ENCODE results near the gene SYT7.

The SYT7 gene

DNA sequence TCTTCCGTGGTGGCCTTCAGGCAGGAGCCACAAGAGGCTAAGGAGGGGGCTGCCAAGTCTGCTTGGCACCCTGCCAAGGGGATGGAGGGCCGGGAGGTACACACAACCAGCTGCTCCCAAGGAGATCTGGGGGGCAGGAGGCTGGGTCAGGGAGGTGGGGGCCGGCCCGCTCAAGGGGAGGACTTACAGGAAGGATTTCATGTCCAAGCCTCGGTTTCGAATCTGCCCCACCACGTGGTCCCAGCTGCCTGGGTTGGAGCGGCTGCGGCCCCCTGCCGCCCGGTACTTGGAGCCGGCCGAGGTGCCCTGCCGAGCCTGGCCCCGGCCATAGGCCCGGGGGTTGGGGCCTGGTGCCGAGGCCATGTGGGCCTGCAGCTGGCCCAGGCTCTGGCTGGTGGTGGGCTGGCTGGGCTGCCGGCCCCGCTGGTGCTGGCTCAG lies 38.8 kb downstream of the SYT7 start:
- no peak for DNase-seq (ENCODE audit: low read depth)

GRCh38 chr11:61541598-61541997 lies 39.3 kb downstream of the SYT7 start:
- H3K4me3 ChIP-seq (ENCODE audit: low read depth, low read length): no peak overlapping the region
- DNase-seq (ENCODE audit: low read depth): peak; percentile 15

More for the DNA sequence above, 38.8 kb downstream of the SYT7 start:
- H3K4me3 ChIP-seq (ENCODE audit: low read depth, low read length): no peak overlapping the region

DNA sequence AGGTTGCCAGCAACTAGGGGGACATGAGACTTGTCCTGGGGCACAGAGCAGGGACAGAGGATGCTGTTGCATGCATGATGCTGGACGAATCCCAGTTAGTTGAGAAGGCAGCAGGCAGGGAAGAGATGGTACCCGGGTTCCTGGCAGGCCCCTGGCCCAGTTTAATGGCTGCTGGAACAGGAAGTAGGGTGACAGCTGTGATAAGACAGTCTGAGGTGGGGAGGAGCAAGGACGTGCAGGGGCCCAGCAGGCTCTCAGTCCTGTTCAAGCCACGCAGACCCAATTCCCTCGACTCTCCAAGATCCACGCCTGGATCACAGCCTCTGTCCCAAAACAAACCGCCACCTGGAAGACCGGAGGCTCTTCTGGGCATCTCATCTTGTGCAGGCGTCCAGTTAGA lies 40.3 kb downstream of the SYT7 start:
- DNase-seq (ENCODE audit: low read depth): no peak
- no peak overlapping the region for H3K4me3 ChIP-seq (ENCODE audit: low read depth, low read length)

- no peak for DNase-seq (ENCODE audit: low read depth)
Observed at GRCh38 chr11:61539831-61540357, 41.0 kb downstream of the SYT7 start.

GRCh38 chr11:61539006-61539405 lies 41.9 kb downstream of the SYT7 start:
- H3K4me3 ChIP-seq (ENCODE audit: low read depth, low read length): no peak overlapping the region
- DNase-seq (ENCODE audit: low read depth): no peak

More at GRCh38 chr11:61539831-61540357, 41.0 kb downstream of the SYT7 start:
- no peak overlapping the region for H3K4me3 ChIP-seq (ENCODE audit: low read depth, low read length)

DNA sequence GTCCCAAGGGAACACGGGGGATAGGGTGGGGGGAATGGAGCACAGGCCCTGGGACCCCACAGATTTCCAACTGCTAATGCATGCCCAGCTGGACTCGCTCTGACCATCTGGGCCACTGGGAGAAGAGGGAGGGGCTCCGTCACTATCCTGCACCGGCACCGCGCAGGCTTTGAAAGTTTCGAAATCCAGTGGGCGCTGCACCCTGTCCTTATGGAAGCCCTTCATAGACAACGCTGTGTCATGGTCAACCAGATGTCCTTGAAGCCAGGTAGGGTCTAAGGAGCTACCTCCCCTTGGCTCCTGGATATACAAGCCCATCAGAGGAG lies 42.3 kb downstream of the SYT7 start:
- no peak overlapping the region for H3K4me3 ChIP-seq (ENCODE audit: low read depth, low read length)
- no peak for DNase-seq (ENCODE audit: low read depth)

- H3K4me3 ChIP-seq (ENCODE audit: low read depth, low read length): no peak overlapping the region
Observed at GRCh38 chr11:61537326-61537725, 43.5 kb downstream of the SYT7 start.

DNA sequence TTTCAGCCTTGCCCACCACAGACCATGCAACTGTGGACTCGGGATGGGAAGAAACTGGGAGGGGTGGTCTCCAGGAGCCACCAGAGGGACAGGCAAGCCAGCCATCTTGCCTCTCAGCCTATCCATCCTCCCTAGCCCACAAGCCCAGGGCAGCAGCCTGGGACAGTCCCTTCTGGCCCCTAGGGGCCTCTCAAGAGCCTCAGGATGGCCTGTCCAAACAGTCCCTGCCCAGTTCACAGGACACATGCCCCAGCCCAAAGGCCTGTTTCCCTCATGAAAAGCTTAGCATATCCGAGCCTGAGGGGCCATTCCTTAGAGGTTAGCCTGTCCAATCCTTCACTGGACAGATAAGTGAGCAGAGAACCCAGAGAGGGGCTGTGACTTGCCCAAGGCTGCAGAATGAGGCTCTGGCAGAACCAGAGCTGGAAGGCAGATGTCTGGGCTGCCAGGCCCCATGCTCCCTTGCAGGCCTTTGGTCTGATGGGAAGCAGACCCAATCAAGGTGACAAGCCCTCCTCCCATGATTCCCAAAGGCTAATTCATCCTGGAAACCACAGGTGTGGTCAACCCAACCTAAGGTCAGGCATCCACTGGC lies 44.1 kb downstream of the SYT7 start:
- DNase-seq (ENCODE audit: low read depth): no peak

More at GRCh38 chr11:61537326-61537725, 43.5 kb downstream of the SYT7 start:
- no peak for DNase-seq (ENCODE audit: low read depth)

GRCh38 chr11:61535998-61536675 lies 44.7 kb downstream of the SYT7 start:
- no peak for DNase-seq (ENCODE audit: low read depth)
- no peak overlapping the region for H3K4me3 ChIP-seq (ENCODE audit: low read depth, low read length)

More for the DNA sequence above, 44.1 kb downstream of the SYT7 start:
- H3K4me3 ChIP-seq (ENCODE audit: low read depth, low read length): no peak overlapping the region

DNA sequence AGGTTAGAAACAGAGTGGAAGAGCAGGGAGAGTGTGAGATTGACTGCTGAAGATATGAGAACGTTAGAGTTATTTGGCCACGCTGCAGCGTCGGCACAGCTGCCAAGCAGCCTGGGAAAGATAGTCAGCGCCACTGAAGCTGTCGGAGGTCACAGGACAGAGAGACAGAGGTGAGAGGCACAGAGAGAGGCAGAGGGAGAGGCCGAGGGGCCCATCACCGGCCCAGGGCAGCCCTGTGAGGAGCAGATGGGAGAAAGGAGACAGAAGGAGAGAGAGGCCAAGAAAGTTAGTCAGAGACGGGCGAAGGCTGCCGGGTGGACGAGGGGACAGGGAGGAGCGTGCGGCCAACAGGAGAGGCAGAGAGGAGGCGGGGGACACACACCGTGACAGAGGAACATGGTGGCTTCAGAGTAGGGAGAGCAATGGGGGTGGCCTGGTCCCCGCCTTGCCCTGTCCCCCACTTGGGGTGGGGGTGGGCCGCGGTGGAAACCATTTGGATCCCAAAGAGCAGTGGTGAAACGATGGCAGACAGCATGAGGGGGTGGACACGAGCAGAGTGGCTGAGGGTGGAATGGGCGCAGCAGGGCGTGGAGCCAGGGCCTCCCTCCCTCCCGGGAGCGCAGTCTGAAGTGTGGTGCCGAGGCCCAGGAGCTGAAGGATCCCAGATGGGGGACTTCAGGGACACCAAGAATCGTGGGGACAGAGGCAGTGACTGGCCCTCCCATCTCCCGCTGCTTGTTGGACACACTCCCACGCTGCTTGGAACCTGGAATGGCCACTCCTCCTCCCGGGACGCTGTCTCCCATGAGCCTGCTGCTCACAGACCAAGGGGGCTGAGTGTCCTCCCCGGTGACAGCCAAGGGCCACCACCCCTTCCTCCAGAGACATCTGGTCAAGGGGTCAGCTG lies 45.7 kb downstream of the SYT7 start:
- DNase-seq (ENCODE audit: low read depth): no peak
- H3K4me3 ChIP-seq (ENCODE audit: low read depth, low read length): no peak overlapping the region

DNA sequence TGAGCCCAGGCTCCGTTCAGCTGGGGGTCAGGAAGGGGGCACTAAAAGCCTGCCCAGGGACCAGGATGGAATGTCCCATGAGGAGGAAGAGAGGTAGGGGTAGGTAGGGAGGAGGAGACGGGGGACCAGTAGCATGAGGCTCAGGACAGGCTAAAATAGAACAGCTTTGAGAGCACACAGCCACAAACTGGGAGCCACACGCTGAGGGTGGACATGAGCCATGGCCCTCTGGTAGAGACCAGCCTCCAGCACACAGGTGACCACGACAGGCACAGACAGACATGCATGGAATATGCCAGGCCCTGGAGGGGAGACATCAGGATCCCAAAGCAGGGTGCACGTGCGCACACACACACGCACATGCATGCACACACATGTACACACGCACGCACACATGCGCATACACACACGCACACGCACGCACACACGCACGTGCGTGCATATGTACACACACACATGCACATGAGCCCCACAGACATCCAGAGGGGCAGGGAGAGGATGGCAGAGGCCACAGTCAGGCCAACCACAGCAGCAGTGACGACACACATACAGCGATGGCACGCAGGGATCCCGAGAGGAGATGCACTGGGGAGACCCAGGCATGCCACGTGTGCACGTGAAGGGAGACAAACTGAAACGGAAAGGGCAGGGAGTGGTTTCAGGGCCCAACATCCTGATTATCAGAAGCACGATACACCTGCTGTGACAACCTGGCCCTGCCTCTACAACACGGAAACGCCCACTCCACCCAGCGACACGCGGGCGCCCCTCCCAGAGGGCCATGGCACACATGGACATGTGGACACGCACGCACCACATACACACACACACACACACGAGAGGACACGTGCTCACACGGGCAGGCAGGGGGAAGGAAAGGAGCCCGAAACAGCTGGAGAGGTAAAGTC lies 46.6 kb downstream of the SYT7 start:
- no peak overlapping the region for H3K4me3 ChIP-seq (ENCODE audit: low read depth, low read length)
- no peak for DNase-seq (ENCODE audit: low read depth)

- DNase-seq (ENCODE audit: low read depth): no peak
- no peak overlapping the region for H3K4me3 ChIP-seq (ENCODE audit: low read depth, low read length)
Observed at GRCh38 chr11:61533401-61533800, 47.5 kb downstream of the SYT7 start.

DNA sequence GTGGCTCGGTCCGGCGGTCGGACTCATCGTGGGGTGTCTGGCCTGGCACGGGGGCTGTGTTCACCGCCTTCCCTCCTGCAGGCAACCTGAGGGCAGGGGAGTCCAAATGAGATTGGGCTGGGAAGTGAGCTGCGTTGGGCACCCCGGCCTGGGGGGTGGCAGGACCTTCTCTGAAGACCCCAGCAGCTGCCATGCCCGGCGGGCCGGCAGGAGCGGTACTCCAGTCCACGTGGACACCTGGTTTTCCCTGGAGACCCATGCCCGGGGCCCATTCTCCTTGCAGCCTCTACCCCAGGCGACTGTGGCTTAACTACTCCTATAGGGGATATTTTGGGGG lies 47.9 kb downstream of the SYT7 start:
- no peak overlapping the region for H3K4me3 ChIP-seq (ENCODE audit: low read depth, low read length)
- DNase-seq (ENCODE audit: low read depth): no peak

DNA sequence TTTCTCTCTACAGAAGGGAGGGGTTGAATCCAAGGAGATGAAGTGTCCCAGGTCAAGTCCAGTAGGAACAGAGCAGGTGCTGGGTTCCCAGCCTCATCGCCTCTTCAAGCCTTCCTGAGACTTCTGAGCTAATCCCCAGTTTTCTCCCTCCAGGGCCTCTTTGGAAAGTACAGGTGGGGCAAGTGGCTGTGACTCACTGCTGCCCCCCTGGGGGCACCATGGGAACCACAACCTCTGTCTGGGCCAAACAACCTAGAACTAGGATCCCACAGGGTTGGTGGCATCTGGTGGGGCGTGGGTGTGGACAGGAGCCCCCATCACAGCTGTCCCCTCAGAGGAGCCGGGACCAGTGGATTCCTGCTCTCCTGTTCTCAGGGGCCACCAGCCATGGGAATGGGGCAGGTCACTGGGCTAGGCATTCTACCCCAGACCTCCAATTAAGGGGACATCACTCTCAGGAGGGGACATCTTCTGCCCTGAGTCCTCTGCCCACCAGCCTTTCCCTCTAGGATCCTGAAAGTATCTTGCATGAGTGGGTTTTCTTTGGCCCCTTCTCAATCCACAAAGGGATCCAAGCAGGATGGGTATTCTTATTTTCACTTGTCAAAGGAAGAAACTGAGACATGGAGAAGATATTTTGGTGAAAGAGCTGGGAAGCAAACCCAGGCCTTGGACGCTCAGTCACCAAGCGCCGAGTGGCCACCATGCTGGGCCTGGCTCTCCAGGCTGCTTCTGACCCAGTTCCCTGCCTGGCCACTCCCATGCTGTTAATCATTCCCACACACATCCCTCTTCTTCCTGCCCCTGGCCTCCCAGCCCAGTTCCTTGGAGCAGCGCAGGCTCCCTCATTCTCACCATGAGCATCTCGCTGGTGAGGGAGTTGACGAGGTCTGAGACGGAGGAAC lies 48.5 kb downstream of the SYT7 start:
- DNase-seq (ENCODE audit: low read depth): no peak
- no peak overlapping the region for H3K4me3 ChIP-seq (ENCODE audit: low read depth, low read length)

GRCh38 chr11:61531044-61531443 lies 49.8 kb downstream of the SYT7 start:
- DNase-seq (ENCODE audit: low read depth): no peak
- H3K4me3 ChIP-seq (ENCODE audit: low read depth, low read length): no peak overlapping the region

DNA sequence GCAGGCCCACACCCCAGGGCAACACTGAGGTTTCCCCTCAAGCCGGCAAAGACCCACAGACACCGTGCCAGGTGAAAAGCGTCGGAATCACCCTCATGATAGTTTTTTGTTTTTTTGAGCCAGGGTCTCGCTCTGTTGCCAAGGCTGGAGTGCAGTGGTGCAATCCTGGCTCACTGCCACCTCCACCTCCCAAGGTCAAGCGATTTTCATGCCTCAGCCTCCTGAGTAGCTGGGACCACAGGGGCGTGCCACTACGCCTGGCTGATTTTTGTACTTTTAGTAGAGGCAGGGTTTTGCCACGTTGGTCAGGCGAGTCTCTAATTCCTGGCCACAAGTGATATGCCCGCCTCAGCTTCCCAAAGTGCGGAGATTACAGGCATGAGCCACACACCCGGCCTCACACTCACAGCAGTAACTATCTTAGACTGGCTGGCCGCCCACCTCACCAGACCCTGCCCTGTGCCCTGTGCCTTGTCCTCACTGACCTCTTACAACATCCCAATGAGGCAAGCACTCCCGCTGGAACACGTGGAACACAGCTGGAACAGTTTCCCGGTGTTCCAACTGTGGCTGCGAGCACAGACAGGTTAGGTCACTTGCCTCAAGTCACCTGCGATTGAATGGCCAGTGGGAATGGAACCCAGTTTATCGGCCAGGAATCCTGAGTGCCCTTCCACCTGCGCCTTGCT lies 51.2 kb downstream of the SYT7 start:
- DNase-seq (ENCODE audit: low read depth): no peak
- no peak overlapping the region for H3K4me3 ChIP-seq (ENCODE audit: low read depth, low read length)

DNA sequence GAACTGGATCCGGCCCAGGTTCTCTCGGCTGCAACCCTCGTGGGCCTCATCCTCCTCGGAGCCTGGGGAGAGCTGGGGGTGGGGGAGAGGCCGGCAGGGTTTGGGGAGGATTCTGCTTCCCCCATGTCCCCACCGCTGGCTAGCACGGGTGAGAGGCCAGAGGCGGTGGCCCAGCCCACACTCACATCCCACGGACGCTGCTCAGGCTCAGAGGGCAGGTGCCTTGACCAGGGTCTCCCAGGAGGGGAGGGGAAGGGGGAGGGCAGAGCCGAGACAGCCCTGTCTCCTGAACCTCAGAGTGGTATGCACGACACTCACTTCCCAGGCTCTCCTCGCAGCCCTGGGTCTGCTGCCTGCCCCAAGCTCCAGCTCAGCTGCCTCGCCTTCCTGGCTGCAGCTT lies 52.8 kb downstream of the SYT7 start:
- no peak for DNase-seq (ENCODE audit: low read depth)
- no peak overlapping the region for H3K4me3 ChIP-seq (ENCODE audit: low read depth, low read length)
